HEK293 (cell line): ENCODE results near the gene GAB3.

Source experiments
- CTCF ChIP-seq: fragments of 450-650 bp; formaldehyde crosslinking; IDR thresholded peaks from 2 replicates; pipeline ENCODE4 v1.5.1; 2016; ENCODE audit warnings: missing biosample characterization, missing genetic modification characterization
- KLF1 ChIP-seq: fragments of 450-650 bp; formaldehyde crosslinking; IDR thresholded peaks from 2 replicates; pipeline ENCODE4 v1.5.1; 2016; ENCODE audit warnings: missing biosample characterization, missing genetic modification characterization
- ZSCAN4 ChIP-seq: fragments of 450-650 bp; formaldehyde crosslinking; IDR thresholded peaks from 2 replicates; pipeline ENCODE4 v1.5.1; 2017; ENCODE audit warnings: missing biosample characterization, missing genetic modification characterization

GRCh38 chrX:154739952-154740465 lies 10.9 kb downstream of the GAB3 start:
- TF ChIP-seq CTCF (tag by site-specific recombination) (no peak), ZSCAN4 (tag by site-specific recombination) (no peak), KLF1 (tag by site-specific recombination) (no peak)
